Keratinocyte (primary cell): ENCODE data around the gene RTP2. TPM values are rescaled to one million over a fixed set of nuclear protein-coding genes. Genes with fewer than 3 reads are reported as not detected.

Experiments
- DNase-seq: peaks from one replicate; pipeline ENCODE4 v3.0.0-alpha.2; 2011; ENCODE audit warnings: low read depth, missing footprints, low spot score
- FAIRE-seq: peaks from 2 replicates; lab custom pipeline; 2011; peaks lifted over from hg19 to GRCh38; lab: Jason Lieb, UNC
- H2AFZ ChIP-seq: 2 replicates; pipeline ENCODE4 v1.6.0; 2012; ENCODE audit warnings: low read length, control low read depth, inconsistent platforms; ENCODE audit not compliant: control insufficient read depth
- H3K27ac ChIP-seq: 2 replicates; pipeline ENCODE4 v1.5.1; 2011; ENCODE audit warnings: low read length; ENCODE audit not compliant: control insufficient read depth, insufficient read depth
- H3K27me3 ChIP-seq: 3 replicates; pipeline ENCODE4 v1.6.0; 2011; ENCODE audit warnings: low read length; ENCODE audit not compliant: control insufficient read depth, insufficient read depth; ENCODE audit errors: extremely low read depth
- H3K36me3 ChIP-seq, 2 experiments: 2 replicates in 1 of 2; 3 replicates in 1 of 2; pipeline ENCODE4 v1.5.1; 2011; ENCODE audit warnings: low read length in 2 of 2, mild to moderate bottlenecking in 1 of 2; ENCODE audit not compliant: control insufficient read depth in 2 of 2, insufficient read depth in 2 of 2; ENCODE audit errors: extremely low read depth in 1 of 2
- H3K4me1 ChIP-seq: 3 replicates; pipeline ENCODE4 v1.5.1; 2011; ENCODE audit warnings: low read length; ENCODE audit not compliant: control insufficient read depth, insufficient read depth; ENCODE audit errors: extremely low read depth
- H3K4me2 ChIP-seq: 3 replicates; pipeline ENCODE4 v1.6.0; 2011; ENCODE audit warnings: low read depth, low read length; ENCODE audit not compliant: control insufficient read depth, insufficient read depth; ENCODE audit errors: extremely low read depth
- H3K4me3 ChIP-seq, 3 experiments: fragments of 200-600 bp in 1 of 3; sonication (generic) in 1 of 3; 2 replicates in 2 of 3; 3 replicates in 1 of 3; pipeline ENCODE4 v1.5.1; 2011 to 2016; ENCODE audit warnings: low read length in 3 of 3, mild to moderate bottlenecking in 3 of 3, control low read depth in 2 of 3, inconsistent platforms in 1 of 3, low read depth in 1 of 3, mixed read lengths in 1 of 3, mixed run types in 1 of 3, moderate library complexity in 1 of 3; ENCODE audit not compliant: control insufficient read depth in 2 of 3, insufficient read depth in 2 of 3; ENCODE audit errors: extremely low read depth in 1 of 3
- H3K79me2 ChIP-seq: 2 replicates; pipeline ENCODE4 v1.6.0; 2012; ENCODE audit warnings: low read length; ENCODE audit not compliant: control insufficient read depth, insufficient read depth
- H3K9ac ChIP-seq: 3 replicates; pipeline ENCODE4 v1.6.0; 2011; ENCODE audit warnings: low read length; ENCODE audit not compliant: control insufficient read depth, insufficient read depth; ENCODE audit errors: extremely low read depth
- H3K9me1 ChIP-seq: 3 replicates; pipeline ENCODE4 v1.6.0; 2011; ENCODE audit warnings: low read length; ENCODE audit not compliant: control insufficient read depth, insufficient read depth; ENCODE audit errors: extremely low read depth
- H3K9me3 ChIP-seq: 2 replicates; pipeline ENCODE4 v1.5.1; 2012; ENCODE audit warnings: low read depth, low read length; ENCODE audit not compliant: control insufficient read depth
- H4K20me1 ChIP-seq: 3 replicates; pipeline ENCODE4 v1.6.0; 2011; ENCODE audit warnings: low read length; ENCODE audit not compliant: control insufficient read depth, insufficient read depth; ENCODE audit errors: extremely low read depth
- CTCF ChIP-seq, 3 experiments: IDR thresholded peaks in 1 of 3; conservative IDR thresholded peaks in 1 of 3; optimal IDR thresholded peaks in 1 of 3; 2 replicates in 2 of 3; 3 replicates in 1 of 3; pipeline versions ENCODE3 to v1.5.1; 2011; ENCODE audit warnings: low read length in 3 of 3, mild to moderate bottlenecking in 3 of 3, moderate library complexity in 2 of 3, control low read depth in 1 of 3, inconsistent platforms in 1 of 3; ENCODE audit not compliant: insufficient read depth in 2 of 3; ENCODE audit errors: extremely low read depth in 1 of 3
- EZH2 ChIP-seq: IDR thresholded peaks from one replicate; pipeline ENCODE4 v1.6.1; 2012; ENCODE audit warnings: inconsistent platforms, mild to moderate bottlenecking, low read length, moderate library complexity
- dilution Hi-C: fragments of 300-500 bp; cut with MboI; formaldehyde crosslinking; loops from one replicate; pipeline ENCODE4 v1.7.0; 2020; ENCODE audit warnings: low sequenced_read_pairs; ENCODE audit not compliant: extremely low pct_ligation_motif_present
- polyA plus RNA-seq, 5 experiments: library from polyadenylated mRNA; depleted of rRNA in 3 of 5; stranded (reverse) in 3 of 5; stranded (forward) in 1 of 5; unstranded in 1 of 5; fragments of >200 nt; gene quantifications; 1 replicate in 1 of 5; 2 replicates in 3 of 5; 3 replicates in 1 of 5; pipeline versions ENCODE4 v1.2.1 to v1.2.3, GENCODE V29; 2011 to 2012; ENCODE audit warnings: missing spikeins in 2 of 5, low read depth in 1 of 5, low replicate concordance in 1 of 5

RTP2 gene
- polyA plus RNA-seq, 1 donor (not counting 4 experiments of a cell fraction or from before 2014, with no cell fraction given): not detected

GRCh38 chr3:187739094-187739560, 36.8 kb upstream of the RTP2 start:
- Histone ChIP-seq H3K27ac (peak overlapping the region; percentile 89), H3K9ac (peak overlapping the region; percentile 81), H4K20me1 (no peaks in the 10 kb centered on the region), H3K27me3 (no peaks in the 10 kb centered on the region), H3K79me2 (peaks cover 34% of the 10 kb centered on the region), H3K9me3 (no peaks in the 10 kb centered on the region), H3K4me2 (peak overlapping the region; percentile 95), H2AFZ (peak overlapping the region; percentile 93), H3K4me3 (peak overlapping the region in 2 of 3 experiments; percentile 81 to 100), H3K9me1 (no peaks in the 10 kb centered on the region), H3K4me1 (peaks cover 62% of the 10 kb centered on the region), H3K36me3 (peaks cover 0 to 3% of the 10 kb centered on the region in 2 experiments)
- DNase-seq (no peak), FAIRE-seq (no peak)
- TF ChIP-seq CTCF (optimal IDR thresholded peaks at IDR 0.05 in 1 of 3, IDR thresholded peaks at IDR 0.05 in 1 of 3, conservative IDR thresholded peaks at IDR 0.05 in 1 of 3; ENCODE audit: extremely low read depth in 1 of 3, insufficient read depth in 2 of 3, low read length in 3 of 3) (no peak), EZH2 (no peak)
- dilution Hi-C loops: loop anchor here (25.0 kb wide), 1 partner anchor 1198 kb away; no protein-coding TSS in a partner anchor

- H3K9me3 ChIP-seq: no peaks in the 10 kb centered on the region
- no peaks in the 10 kb centered on the region for H3K9me1 ChIP-seq
- peak; percentile 75 to 91 (median 88) for TF ChIP-seq CTCF (optimal IDR thresholded peaks at IDR 0.05 in 1 of 3, IDR thresholded peaks at IDR 0.05 in 1 of 3, conservative IDR thresholded peaks at IDR 0.05 in 1 of 3; ENCODE audit: extremely low read depth in 1 of 3, insufficient read depth in 2 of 3, low read length in 3 of 3)
- no peak for TF ChIP-seq EZH2
- dilution Hi-C loops: loop anchor here (25.0 kb wide), 1 partner anchor 1199 kb away; no protein-coding TSS in a partner anchor
- H3K4me2 ChIP-seq: peak overlapping the region; percentile 95
- H4K20me1 ChIP-seq: no peaks in the 10 kb centered on the region
- H3K79me2 ChIP-seq: peaks cover 29% of the 10 kb centered on the region
- DNase-seq (no peak), FAIRE-seq (peak; percentile 56)
- peak overlapping the region; percentile 89 for H3K27ac ChIP-seq
- H3K9ac ChIP-seq: peak overlapping the region; percentile 81
- H3K4me1 ChIP-seq: peaks cover 62% of the 10 kb centered on the region
- H3K36me3 ChIP-seq: peaks cover under 1 to 3% of the 10 kb centered on the region in 2 experiments
- peak overlapping the region; percentile 93 for H2AFZ ChIP-seq
- peak overlapping the region; percentile 40 to 100 (median 81) for H3K4me3 ChIP-seq
- no peaks in the 10 kb centered on the region for H3K27me3 ChIP-seq
These were observed 36.2 kb upstream of the RTP2 start for GRCh38 chr3:187738331-187739093.
